HG03520 (cell line): Measurements from ENCODE around the gene ZMYND19.
"Not testable (repeated sequence)": the region's sequence is repeated elsewhere in the genome, so short reads cannot be mapped to it uniquely, and the experiment has no call there.

ENCODE experiments used
- ATAC-seq: cut with Tn5 transposase; IDR thresholded peaks from one replicate; pipeline ENCODE4 v1.9.1; 2021; ENCODE audit warnings: mild to moderate bottlenecking, moderate library complexity; ENCODE audit not compliant: unreplicated experiment

ZMYND19 gene

GRCh38 chr9:137589441-137590122 is 730 bp downstream of the ZMYND19 start:
- ATAC-seq = peak; percentile 16

DNA sequence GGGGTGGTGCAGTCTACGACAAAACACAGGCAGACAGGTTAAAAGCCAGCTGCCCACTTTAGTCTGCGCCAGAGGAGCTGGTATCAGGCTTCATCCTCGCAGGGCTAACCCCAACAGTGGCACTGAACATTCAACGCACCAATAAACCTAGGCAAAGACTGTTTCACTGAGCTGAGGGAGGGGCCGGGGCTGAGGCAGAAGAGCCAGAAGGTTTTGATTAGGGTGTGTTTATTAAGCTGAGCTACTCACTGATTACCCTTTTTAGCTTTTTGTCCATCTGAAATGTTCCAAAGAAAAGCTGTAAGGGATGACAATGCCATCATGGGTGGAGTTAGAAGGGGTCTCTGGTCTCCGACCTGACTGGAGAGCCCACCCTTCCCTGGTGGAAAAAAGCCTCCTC is 1.4 kb downstream of the ZMYND19 start:
- no peak for ATAC-seq

GRCh38 chr9:137588311-137588710 is 2.0 kb downstream of the ZMYND19 start:
- ATAC-seq = no peak

DNA sequence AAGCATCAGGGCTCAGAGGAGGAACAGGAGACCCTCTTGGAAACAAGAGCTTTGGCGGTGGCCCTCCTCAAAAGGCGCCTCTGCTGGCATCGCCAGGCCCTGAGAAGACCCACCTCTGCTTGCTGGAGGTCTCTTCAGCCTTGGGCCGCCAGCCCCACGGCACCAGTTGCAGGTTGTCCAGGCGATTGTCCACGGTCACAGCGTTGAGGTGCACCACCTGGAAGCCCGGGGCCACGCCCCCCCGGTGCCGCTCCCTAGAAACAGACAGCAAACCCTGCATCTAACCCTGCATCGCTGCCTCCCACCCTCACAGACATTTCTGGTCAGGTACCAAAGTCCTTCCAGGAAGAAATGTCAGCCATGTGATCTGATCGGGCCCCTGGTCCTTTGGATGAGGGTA is 3.5 kb downstream of the ZMYND19 start:
- no peak for ATAC-seq

DNA sequence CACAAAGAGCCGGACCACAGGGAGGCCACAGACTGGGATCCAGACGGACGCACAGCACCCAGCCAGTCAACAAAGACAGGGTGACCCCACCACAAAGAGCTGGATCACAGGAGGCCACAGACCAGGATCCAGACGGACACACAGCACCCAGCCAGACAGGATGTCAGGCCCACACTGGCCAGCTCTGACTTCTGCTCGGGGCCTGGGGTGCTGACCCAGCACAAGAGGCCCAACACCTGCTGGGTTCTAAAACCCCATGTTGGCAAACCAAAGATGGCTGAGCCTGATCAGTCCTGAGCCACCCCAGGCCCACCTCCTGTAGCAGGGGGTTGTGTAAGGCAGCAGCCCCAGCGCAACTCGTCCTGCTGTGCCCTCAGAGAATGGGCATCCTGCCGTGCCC is 6.4 kb downstream of the ZMYND19 start:
- no peak for ATAC-seq

GRCh38 chr9:137583347-137583746 is 7.0 kb downstream of the ZMYND19 start:
- no peak for ATAC-seq

GRCh38 chr9:137582286-137582860 is 7.9 kb downstream of the ZMYND19 start:
- ATAC-seq = no peak

GRCh38 chr9:137581361-137582285 is 8.7 kb downstream of the ZMYND19 start:
- ATAC-seq = no peak

- no peak for ATAC-seq
These were observed 9.4 kb downstream of the ZMYND19 start for GRCh38 chr9:137580954-137581322.

- ATAC-seq = no peak
These were observed 9.9 kb downstream of the ZMYND19 start for GRCh38 chr9:137580209-137580953.

- no peak for ATAC-seq
These were observed 11.1 kb downstream of the ZMYND19 start for GRCh38 chr9:137579259-137579604.

GRCh38 chr9:137578518-137579258 is 11.6 kb downstream of the ZMYND19 start, which contains the start of gene DPH7:
Gene DPH7 (minus strand): TSS chr9:137578925. CDS start chr9:137578777, 148 bp downstream.
- peak; percentile 88 for ATAC-seq

DNA sequence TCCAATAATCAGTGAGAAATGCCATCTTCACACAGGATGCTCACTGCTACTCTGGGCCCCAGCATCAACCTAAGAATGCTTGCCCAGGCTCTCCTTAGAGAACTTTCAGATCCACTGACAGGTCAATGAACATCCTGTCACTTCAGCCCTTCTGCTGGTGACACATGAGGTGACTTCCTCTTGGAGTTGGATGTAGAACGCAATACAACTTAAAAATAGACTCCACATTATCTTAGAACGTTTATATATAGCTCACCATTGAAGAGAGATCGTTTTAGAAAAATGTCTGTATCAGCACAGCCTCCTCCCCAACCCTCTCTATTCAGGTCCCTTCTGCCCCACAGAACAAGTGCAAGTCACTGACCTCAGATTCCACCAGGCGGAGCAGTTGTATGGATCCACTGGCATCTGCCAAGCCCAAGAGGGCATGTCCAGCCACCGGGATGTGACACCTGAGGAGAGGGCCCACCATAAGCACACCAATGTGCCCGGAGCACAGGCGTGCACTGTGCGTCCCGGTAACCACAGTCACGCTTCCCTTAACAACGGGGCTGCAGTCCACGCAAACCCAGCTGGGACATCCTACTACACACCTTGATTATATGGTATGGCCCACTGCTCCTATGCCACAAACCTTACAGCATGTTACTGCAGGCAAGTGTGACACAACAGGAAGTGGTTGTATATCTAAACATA is 14.4 kb downstream of the ZMYND19 start:
- no peak for ATAC-seq

- no peak for ATAC-seq
These were observed 15.0 kb downstream of the ZMYND19 start for GRCh38 chr9:137575364-137575715.

- ATAC-seq = no peak
These were observed 16.1 kb downstream of the ZMYND19 start for GRCh38 chr9:137574192-137574591.

DNA sequence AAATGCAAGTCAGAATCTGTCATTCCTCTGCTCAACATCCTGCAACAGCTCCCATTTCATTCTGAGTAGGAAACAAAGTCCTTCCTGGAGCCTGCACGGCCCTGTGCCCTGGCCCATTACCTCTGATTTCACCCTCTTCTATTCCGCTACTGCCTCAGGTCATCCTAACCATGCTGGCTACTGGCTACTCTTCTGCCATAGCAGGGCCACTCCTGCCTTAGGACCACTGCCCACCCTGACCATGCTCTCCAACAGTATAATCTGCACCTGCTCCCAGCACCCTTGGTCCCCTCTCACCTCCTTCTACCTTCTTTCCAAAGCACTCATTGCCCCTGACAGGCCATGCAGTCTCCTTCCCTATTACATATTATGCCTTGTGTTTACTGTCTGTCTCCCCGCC is 19.7 kb downstream of the ZMYND19 start:
- ATAC-seq = no peak

- ATAC-seq = no peak
These were observed 20.6 kb downstream of the ZMYND19 start for GRCh38 chr9:137569609-137570203.

GRCh38 chr9:137568445-137568844 is 21.9 kb downstream of the ZMYND19 start:
- not testable (repeated sequence) for ATAC-seq

DNA sequence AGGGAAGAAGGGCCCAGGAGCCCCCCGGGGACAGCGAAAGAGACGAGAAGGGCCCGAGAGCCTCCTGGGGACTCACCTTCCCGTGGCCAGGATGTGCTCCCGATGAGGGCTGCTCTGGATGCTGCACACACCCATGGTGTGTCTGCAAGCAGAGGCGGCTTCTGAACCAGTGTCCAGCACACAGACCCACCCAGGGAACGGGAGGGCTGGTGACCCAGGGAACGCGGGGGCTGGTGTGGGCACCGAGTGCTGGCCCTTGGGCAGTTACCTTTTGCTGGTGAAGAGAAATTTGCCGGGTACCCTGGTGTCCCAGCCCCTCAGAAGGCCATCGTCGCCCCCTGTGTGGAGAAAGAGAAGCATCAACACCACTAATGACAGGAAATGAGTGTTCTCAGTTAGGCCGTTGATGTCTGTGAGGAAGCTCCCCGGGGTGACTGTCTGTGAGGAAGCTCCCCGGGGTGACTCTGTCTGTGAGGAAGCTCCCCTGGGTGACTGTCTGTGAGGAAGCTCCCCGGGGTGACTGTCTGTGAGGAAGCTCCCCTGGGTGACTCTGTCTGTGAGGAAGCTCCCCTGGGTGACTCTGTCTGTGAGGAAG is 25.4 kb downstream of the ZMYND19 start:
- ATAC-seq = no peak
